ENCODE data around the gene TP63.
"Not testable (repeated sequence)": the region's sequence is repeated elsewhere in the genome, so short reads cannot be mapped to it uniquely, and the experiment has no call there.

The TP63 gene

DNA sequence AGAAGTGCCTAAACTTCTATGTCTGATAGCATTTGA lies at the start of gene TP63:
Gene TP63, plus strand, starts transcription at position 17 of the 36 bp plus-strand sequence. CDS start 127 bp downstream, outside the sequence.
- DNase-seq = no peak

DNA sequence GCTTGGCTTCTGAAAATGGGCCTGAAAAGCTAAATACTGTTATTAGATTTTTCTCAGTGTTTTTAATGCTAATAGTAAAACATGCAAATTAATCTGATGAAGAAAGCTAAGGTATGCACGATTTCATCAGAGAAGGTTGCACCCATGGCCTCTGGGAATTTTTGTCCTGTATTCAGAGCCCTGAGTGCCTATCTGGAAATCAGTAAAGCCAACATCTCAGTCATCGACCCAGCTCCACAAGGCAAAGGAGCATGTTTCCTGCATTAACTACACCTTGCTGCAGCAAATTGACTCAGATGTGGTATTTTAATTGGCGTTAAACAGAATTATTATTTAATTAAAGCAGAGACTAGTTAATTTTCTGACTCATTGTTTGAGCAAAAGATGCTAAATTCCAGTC lies 49.0 kb upstream of the TP63 start:
- DNase-seq = no peak

DNA sequence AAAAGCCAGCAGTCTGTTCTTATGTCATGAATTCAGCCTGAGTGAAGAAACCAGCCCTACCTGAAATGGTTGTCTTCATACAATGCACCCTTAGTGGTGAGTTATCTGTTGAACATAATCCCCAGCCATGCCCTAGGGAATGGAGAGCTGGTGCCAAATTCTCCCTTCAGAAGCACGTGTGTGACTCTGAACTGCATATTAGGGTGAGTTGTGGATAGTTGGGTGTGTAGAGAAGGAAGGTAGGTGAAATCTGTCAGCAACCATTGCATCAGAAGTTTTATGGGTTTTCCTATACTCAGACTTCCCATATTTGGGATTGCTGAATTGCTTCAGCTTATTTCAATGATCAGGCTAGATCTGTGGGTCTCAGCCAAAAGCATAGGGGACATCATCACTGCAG lies 46.5 kb upstream of the TP63 start:
- DNase-seq = no peak

DNA sequence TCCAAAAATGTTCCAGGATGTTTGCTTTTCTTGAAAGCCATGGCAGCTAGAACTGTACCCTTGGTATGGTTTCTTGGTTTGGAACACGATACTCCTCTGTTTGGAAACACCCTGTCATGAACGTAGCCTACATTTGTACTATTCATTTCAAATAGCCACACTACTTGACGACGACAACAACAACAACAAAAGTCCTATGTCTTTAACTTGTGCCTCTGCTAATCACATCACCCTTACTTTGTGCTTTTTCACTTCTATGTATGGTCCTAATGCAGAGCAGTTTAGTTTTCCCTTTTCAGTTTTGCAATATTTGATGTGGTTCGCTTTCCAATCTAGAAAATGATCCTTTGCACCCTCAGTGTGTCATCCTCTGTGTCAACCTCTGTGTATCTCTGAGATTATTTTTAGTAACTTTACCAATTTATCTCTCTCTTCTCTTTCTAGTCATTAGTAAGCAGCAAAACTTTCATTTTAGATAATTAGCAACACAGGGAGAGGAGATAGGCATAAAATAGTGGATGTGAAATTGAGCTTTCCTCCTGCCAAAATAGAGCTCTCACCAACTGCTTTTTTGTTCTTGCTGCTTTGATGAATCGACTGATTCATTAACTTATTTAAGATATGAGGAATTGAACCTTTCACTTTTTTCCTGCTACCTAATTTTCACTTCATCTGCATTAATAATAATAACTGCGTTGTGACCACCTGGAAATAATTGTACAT lies 44.1 kb upstream of the TP63 start:
- no peak for DNase-seq

DNA sequence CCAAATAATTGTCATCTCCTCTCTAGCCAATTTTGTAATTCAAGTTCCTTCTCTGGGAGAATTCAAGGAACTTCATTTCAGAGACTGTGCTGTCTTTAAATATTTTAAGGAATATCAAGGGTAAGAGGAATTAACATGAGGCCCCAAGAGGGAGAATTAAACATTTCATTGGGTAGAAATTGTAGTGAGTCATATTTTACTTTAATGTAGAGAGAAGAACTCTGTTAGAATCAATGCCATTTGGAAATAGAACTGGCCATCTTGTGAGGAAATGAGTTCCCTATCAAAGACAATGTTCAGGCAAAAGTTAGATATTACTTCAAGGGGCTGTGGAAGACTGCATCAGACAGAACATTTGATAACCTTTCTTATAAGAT lies 43.5 kb upstream of the TP63 start:
- DNase-seq = no peak

DNA sequence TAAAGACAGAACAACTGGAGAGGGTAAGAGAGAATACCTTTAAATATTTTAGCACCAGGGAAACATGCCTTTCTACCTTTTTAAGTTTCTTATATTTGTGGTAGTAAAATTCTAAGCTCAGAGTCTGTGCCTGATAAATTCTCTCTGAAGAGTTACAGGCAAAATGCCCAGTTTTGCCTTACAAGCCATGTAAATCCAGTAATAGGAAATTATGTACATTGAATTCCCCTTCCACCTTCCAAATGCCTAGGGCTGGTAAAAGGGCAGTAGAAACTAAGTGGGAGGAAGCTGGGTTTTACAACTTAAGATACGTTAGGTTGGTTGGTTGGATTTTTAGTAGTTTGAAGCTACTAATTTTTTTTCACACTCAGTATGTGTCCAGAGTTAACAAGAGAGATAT lies 43.1 kb upstream of the TP63 start:
- DNase-seq = no peak

GRCh38 chr3:189588475-189589178 lies 42.6 kb upstream of the TP63 start:
- no peak for DNase-seq

DNA sequence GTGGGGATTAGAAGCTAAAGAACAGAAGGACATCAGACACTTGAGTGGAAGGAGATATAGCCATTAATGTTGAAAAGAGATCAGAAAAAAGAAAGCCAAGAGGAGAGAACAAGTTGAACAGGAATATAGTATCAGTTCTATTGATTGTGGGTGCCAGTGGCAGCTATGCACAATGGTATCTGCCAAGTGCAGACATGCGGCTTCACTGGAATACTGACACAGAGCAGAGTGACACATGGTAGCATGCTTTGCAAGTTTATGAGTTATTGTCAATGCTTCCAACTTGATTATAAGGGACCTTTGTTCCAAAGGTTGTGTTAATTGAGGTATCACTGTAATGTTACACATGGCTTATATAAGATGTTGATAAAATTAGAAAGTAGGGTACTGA lies 42.0 kb upstream of the TP63 start:
- no peak for DNase-seq

DNA sequence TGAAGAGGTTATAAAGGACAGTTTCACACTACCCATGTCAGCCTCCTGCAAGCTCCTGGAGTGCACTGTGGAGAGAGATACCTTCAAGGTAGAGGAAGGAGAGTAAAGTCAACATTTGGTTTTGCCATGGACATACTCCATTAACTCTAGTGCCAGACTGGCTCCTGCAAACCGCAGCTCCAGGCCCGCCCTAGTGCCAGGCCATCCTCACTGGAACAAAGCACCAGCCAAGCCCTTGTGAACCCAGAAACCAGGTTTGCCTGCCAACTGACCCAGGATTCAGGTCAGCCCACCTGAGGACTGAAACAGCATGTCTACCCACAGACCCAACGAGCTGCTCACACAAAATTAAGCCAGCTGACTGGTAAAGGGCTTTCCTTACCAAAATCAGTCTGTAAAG lies 41.0 kb upstream of the TP63 start:
- no peak for DNase-seq

DNA sequence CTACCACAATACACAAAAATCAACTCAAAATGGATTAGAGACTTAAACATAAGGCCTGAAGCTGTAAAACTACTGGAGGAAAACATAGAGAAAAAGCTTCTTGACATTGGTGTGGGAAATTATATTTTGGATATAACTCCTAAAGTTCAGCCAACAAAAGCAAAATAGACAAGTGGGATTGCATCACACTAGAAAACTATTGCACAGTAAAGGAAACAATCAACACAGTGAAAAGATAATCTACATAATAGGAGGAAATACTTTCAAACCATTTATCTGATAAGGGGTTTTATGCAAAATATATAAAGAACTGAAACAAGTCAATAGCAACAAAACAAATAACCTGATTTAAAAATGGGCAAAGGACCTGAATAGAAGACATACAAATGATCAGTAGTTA lies 37.6 kb upstream of the TP63 start:
- DNase-seq = no peak

GRCh38 chr3:189596078-189596979 lies 34.9 kb upstream of the TP63 start:
- DNase-seq = not testable (repeated sequence)

DNA sequence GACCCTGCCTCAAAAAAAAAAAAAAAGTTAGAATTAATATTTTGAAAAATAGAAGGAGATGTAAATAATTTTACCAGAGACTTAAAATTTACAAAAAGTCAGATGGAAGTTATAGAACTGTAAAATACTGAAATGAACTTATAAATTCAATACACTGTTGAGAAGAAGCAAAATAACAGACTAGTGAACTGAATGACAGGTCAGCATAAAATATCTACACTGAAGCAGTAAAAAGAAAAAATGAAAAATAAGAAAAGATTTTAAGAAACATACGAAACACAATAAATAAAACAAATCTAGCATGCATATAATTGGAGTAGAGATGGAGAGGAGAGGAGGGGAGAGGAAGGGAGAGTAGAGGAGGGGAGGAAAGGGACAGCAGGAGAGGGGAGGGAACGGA lies 33.3 kb upstream of the TP63 start:
- no peak for DNase-seq

- no peak for DNase-seq
Observed at GRCh38 chr3:189598530-189599225, 32.5 kb upstream of the TP63 start.

GRCh38 chr3:189602471-189602870 lies 28.7 kb upstream of the TP63 start:
- DNase-seq = no peak

DNA sequence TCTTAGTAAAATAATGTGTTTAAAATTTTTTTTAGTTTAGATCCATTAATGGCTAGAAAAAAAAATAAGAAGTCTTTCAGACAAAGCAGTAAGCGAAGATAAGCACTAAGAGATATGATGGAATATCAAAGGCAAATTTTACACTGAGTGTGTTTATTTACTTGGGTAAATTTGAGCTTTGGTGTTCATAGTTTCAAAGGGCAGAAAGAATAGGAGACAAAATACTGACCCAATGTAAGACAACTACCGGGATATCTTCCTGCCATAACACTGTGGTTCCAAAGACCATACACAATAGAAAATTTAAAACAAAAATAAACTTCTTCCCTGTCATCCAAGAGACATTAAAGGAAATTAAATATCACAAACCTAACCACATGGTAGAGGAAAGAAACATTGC lies 25.5 kb upstream of the TP63 start:
- DNase-seq = no peak

DNA sequence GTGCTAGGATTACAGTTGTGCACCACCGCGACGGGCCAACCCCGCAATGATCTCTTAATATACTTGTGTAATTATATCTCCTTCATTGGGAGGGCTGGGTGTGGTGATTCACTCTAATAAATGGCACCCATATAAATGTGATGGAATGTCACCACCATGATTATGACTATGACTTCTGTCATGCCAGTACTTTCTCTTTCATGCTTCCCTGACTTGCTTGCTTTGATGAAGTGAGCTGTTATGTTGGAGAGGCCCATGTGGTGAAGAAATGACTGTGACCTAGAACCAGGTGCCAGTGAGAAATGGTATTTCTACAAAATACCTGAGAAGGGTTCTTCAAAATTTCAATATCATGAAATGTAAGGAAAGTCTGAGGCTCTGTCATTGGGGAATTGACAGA lies 24.4 kb upstream of the TP63 start:
- no peak for DNase-seq

- not testable (repeated sequence) for DNase-seq
Observed at GRCh38 chr3:189612641-189613040, 18.5 kb upstream of the TP63 start.

- DNase-seq = no peak
Observed at GRCh38 chr3:189613122-189613521, 18.1 kb upstream of the TP63 start.

DNA sequence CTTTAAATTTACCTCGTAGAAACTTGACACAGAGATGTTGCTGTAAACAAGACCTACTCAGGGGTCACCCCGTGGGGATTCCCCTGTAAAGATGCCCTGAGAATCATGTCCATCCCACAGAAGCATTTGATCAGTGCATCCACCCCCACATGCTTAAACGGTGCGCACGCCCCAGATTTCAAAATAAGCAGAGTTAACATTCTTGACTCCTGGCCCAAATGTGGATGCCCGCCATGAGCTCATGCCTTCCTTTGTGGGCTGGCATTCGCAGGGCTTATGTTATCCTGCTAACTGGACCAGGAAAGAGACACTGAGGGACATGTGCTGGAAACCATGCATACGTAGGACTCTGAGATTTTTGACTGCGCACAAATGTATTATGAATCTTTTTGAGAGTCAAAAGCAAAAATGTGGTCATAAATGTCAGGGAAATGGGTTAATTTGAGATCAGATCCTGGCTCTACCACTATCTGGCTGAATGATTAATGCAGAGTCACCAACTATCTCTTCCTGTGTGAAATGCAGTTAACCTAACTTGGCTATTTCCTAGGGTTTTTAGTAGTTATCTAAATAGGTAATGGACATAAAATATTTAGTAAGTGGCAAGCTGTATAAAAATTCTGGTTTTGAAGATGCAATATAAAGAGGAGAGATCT lies 9.1 kb upstream of the TP63 start:
- no peak for DNase-seq

DNA sequence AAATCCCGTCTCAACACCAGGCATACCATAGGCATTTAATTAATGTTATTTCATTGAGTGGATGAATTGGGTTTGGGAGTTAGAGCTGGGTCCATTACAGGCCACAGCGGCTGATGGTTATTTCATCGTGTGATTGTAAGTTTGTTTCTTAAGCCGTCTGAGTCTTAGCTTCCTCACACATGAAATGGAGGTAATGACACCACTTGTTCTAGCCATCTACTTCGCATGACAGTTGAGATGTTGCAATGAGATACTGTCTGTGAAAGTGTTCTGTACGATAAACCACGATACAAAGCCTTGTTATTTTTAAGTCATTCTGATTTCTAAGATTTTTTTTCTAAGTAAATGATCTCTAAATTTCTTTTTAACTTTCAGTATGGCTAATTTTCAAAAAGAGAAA lies 8.6 kb upstream of the TP63 start:
- DNase-seq = no peak

- no peak for DNase-seq
Observed at GRCh38 chr3:189624130-189624529, 7.1 kb upstream of the TP63 start.

DNA sequence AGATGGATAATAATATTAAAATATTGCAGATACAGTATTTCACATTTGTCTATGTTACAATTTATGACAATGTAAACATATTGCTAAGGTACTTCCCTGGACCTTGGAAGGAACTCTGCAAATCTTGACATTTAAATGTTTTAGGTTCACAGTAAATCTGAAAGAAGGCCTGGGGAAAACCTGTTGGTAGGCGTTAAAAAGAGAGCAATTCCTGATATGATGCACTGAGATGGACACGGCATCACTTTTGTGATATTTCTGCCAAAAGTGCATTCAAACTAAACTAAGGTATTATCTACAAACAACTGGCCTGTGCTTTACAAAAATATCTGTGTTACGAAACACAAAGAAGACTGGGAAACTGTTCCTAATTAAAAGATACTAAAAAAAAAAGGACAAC lies 6.1 kb upstream of the TP63 start:
- no peak for DNase-seq

DNA sequence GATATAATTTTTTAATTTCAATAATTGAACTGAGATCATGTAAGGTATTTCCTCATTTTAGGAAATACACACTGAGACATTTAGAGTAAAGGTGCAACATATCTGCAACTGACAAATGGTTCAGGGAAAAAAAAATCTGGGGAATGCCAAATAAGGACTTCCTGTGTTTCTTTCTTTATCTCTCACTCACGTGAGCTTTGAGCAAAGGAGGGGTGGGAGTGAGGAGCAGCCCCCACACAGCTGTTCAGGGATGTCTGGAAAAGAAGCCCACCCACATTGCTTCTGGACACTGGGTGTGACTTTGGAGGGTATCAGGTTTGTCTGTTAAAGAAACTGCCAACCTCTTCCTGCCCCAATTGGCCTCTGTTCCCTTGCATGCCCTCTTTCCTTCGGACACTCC lies 5.6 kb upstream of the TP63 start:
- no peak for DNase-seq

Data from activated effector memory CD4-positive, alpha-beta T cell treated with anti-CD3 and anti-CD28 coated beads, Interleukin-2, amount 50 U/mL, for 16 hours (primary cell).